GM13977 (cell line): ENCODE results near the gene RTCB.
A peak's percentile ranks its signal among the peaks of the same experiment; 100 is the strongest.

Experiments used
- DNase-seq: peaks from one replicate; pipeline ENCODE4 v3.0.0; 2012; ENCODE audit warnings: low spot score
- CTCF ChIP-seq: IDR thresholded peaks from 2 replicates; pipeline ENCODE4 v1.5.1; 2012; ENCODE audit warnings: mild to moderate bottlenecking, control low read depth; ENCODE audit not compliant: insufficient read depth; ENCODE audit errors: extremely low read depth, missing control alignments
- in situ Hi-C: fragments of 300-500 bp; cut with MboI; formaldehyde crosslinking; loops from one replicate; pipeline ENCODE4 v1.12.0; 2022; ENCODE audit warnings: low sequenced_read_pairs, low pct_unique_long_range_greater_than_20kb, mixed read lengths, inconsistent platforms; ENCODE audit not compliant: unreplicated experiment

RTCB gene

DNA sequence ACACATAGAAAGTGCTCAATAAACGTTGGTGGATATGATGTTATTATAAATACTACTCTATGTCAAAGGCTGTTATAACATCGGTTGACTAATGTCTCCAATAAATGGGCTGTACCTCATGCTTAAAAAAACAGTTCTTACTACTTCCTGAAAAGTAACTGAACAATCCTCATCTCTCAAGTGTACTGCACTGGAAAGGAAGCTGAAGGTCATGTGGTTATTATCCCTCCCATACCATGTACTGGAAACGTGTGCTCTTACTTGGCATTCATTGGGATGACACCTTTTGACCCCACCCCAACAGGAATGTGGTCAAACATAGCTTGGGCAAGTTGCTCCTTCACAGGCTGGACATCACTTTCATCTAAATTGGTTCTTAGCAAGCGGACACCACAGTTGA lies 10.6 kb downstream of the RTCB start:
- no peak for DNase-seq
- no peak for TF ChIP-seq CTCF
- in situ Hi-C loops, result no loop called here

DNA sequence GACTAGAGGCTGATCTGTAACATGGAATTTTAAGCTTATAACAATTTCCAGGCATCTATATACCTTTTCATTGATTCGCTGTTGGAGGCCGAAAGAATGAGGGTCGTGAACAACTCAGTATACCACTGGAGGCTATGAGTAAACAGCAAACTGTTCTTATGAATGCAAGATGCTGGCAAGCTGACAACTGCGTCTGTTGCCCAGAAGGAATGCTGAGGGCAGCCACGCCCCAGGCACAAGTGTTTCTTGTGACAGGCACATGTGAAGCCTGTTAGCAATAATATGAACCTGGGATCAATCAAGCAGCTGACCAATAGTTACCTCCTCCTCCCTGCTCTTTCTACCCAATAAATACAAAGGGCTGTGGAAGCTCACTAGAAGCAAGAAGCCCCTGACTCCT lies 15.3 kb downstream of the RTCB start:
- no peak for TF ChIP-seq CTCF
- in situ Hi-C loops, result no loop called here
- no peak for DNase-seq

GRCh38 chr22:32396255-32396654 lies 15.8 kb downstream of the RTCB start:
- in situ Hi-C loops, result no loop called here
- TF ChIP-seq CTCF, result no peak
- no peak for DNase-seq

GRCh38 chr22:32395107-32395506 lies 16.9 kb downstream of the RTCB start:
- in situ Hi-C loops, result no loop called here
- no peak for DNase-seq
- no peak for TF ChIP-seq CTCF

DNA sequence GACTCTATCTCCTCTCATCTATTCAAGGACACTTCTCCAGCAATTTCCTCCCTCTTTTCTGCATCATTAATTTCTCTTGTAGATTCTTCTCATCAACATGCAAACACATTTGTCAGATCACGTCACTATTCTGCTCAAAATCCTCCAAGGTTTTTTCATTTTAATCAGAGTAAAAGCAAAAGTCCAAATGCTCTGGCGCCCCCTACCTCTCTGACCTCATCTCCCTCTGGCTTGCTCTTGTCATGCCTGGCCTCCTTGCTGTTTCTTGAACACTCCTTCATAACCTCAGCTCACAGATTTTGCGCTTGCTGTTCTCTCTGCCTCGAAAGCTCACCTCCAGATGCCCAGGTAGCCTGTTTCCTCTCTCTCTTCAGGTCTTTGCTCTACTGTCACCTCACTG lies 22.4 kb downstream of the RTCB start:
- TF ChIP-seq CTCF, result peak; percentile 46
- in situ Hi-C loops, result no loop called here
- DNase-seq, result no peak

GRCh38 chr22:32385681-32386080 lies 26.4 kb downstream of the RTCB start:
- in situ Hi-C loops, result no loop called here
- DNase-seq, result no peak
- no peak for TF ChIP-seq CTCF

GRCh38 chr22:32380991-32381390 lies 31.1 kb downstream of the RTCB start:
- no peak for TF ChIP-seq CTCF
- no peak for DNase-seq
- in situ Hi-C loops, result no loop called here
